Tracheal epithelial cell (primary cell): ENCODE data around the gene ARHGAP20. TPM values are rescaled to one million over a fixed set of nuclear protein-coding genes. Genes with fewer than 3 reads are reported as not detected.

ENCODE experiments used
- total RNA-seq: library from RNA; depleted of rRNA; stranded (reverse); fragments of >200 nt; gene quantifications from 2 replicates; pipeline ENCODE4 v1.2.1, GENCODE V29; 2014

Gene ARHGAP20, protein sequence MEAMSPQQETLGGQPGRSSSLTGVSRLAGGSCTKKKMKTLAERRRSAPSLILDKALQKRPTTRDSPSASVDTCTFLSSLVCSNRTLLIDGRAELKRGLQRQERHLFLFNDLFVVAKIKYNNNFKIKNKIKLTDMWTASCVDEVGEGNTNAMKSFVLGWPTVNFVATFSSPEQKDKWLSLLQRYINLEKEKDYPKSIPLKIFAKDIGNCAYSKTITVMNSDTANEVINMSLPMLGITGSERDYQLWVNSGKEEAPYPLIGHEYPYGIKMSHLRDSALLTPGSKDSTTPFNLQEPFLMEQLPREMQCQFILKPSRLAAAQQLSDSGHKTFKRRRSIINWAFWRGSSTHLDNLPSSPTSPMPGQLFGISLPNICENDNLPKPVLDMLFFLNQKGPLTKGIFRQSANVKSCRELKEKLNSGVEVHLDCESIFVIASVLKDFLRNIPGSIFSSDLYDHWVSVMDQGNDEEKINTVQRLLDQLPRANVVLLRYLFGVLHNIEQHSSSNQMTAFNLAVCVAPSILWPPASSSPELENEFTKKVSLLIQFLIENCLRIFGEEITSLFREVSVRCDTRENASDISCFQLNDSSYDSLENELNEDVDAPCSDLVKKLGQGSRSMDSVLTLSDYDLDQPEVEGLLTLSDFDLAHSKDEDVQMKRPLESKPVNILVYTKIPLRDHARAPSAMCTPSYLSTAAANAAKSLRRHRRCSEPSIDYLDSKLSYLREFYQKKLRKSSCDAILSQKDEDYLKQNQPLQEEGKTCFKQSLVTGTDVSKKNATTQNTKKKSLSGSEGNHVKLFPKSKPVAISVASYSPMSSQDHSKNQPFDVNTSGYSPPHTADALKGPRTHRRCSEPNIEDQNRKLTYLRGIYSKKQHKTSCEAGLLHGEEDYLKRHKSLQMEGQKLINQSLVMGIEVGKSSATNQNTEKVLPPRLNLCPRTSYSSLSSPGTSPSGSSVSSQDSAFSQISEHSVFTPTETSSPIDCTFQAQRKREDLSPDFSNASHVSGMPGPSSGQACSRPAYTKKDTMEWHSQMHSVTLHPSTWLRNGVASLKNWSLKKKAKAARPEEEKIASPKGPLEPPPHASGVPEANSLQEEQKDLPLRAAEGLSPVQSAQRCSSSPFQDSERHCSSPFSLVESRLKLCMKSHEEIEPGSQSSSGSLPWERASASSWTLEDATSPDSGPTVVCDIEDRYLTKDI
- under 0.01 and 0.24 TPM in 2 replicates for total RNA-seq

DNA sequence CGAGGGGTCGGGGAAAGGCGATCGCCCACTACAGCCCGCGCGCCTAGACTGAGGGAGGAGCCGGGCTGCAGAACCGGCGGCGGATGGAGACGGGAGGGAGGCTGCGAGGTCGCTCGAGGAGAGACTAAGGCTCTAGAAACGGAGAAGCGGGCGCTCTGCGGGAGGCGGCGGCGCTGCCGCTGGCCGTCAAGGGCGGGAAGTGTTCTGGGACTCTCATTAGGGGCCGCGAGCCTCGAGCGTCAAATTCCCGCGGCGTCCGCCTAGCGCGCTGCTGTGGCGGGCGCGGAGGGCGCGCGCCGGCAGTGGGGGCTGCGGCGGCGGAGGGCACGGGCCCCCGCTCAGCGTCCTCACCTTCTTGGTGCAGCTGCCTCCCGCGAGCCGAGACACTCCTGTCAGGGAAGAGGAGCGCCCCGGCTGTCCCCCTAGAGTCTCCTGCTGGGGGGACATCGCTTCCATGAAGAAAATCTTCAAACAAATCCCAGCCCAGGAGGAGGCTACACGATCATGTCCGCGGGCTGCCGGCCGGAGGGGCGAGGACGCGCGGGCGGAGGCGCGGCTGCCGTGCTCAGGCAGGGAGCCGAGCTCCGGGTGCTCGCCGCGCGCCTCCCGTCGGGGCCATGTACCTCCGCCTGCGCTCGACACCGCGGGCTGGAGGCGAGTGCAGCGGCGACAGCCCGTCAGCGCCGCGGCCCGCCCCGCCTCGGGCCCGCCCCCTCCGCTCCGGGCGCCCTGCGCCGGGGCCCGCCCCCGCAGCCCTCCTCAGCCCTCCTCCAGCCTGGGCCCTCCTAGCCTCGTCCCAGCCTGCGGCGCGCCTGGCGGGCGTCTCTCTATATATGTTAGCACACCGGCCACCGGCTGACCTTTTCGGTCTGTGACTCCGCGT lies at the start of gene ARHGAP20:
Gene ARHGAP20, minus strand, starts transcription at position 662 of the 883 bp plus-strand sequence. Its CDS starts 206 bp downstream, at position 456.

